K562 (cell line): ENCODE data around the gene PAIP1. TPM values are rescaled to one million over a fixed set of nuclear protein-coding genes. Genes with fewer than 3 reads are reported as not detected.

Experiments used
- CHD7 ChIP-seq: fragments of 200-600 bp; sonication (generic); IDR thresholded peaks from one replicate; pipeline ENCODE4 v1.6.1; 2012; ENCODE audit warnings: mild to moderate bottlenecking, low read depth, low read length, inconsistent platforms
- NFXL1 ChIP-seq: fragments of 450-650 bp; formaldehyde crosslinking; IDR thresholded peaks from 2 replicates; pipeline ENCODE4 v1.4.0; 2021; ENCODE audit warnings: mild to moderate bottlenecking
- POLR2G ChIP-seq: fragments of 200-400 bp; formaldehyde crosslinking; IDR thresholded peaks from 2 replicates; pipeline ENCODE4 v1.6.1; 2017; ENCODE audit warnings: low read depth, mild to moderate bottlenecking, antibody characterized with exemption, low read length, moderate library complexity
- SMARCC2 ChIP-seq: fragments of 450-650 bp; IDR thresholded peaks from 2 replicates; pipeline ENCODE4 v1.6.1; 2017; ENCODE audit warnings: antibody characterized with exemption, moderate library complexity, mild to moderate bottlenecking, low read depth
- ZNF274 ChIP-seq: IDR thresholded peaks from 2 replicates; pipeline ENCODE4 v1.6.1; 2011; ENCODE audit warnings: low read depth, mild to moderate bottlenecking, low read length, moderate library complexity, borderline replicate concordance
- ZNF592 ChIP-seq: fragments of 450-650 bp; IDR thresholded peaks from 2 replicates; pipeline ENCODE4 v1.6.1; 2017; ENCODE audit warnings: antibody characterized with exemption, mild to moderate bottlenecking
- polyA plus RNA-seq, 8 experiments: library from polyadenylated mRNA; depleted of rRNA in 4 of 8; stranded (reverse) in 5 of 8; unstranded in 3 of 8; fragments of >200 nt; fragmentation: Nextera tagmentation in 2 of 8; fragmentation: Illumina TruSeq in 1 of 8; extraction: Ambion mirVana in 2 of 8; extraction: Trizol in 1 of 8; gene quantifications; 2 replicates each; pipeline versions ENCODE4 v1.2.1 to v1.2.3, GENCODE V29; 2011 to 2014; ENCODE audit warnings: inconsistent platforms in 1 of 8, missing spikeins in 1 of 8
- total RNA-seq, 7 experiments: library from RNA; depleted of rRNA in 6 of 7; stranded (reverse); fragments of >200 nt in 6 of 7; fragmentation: Illumina TruSeq in 2 of 7; extraction: Trizol in 2 of 7; gene quantifications; 2 replicates each; pipeline versions ENCODE4 v1.2.1 to v1.2.3, GENCODE V29; 2011 to 2021; ENCODE audit warnings: low replicate concordance in 1 of 7

Gene PAIP1
- total and polyA plus RNA-seq, 9 of the 15 experiments (the other 6 are each of a cell fraction or from before 2014, with no cell fraction given), result 51.7 to 181 (median 102) TPM

DNA sequence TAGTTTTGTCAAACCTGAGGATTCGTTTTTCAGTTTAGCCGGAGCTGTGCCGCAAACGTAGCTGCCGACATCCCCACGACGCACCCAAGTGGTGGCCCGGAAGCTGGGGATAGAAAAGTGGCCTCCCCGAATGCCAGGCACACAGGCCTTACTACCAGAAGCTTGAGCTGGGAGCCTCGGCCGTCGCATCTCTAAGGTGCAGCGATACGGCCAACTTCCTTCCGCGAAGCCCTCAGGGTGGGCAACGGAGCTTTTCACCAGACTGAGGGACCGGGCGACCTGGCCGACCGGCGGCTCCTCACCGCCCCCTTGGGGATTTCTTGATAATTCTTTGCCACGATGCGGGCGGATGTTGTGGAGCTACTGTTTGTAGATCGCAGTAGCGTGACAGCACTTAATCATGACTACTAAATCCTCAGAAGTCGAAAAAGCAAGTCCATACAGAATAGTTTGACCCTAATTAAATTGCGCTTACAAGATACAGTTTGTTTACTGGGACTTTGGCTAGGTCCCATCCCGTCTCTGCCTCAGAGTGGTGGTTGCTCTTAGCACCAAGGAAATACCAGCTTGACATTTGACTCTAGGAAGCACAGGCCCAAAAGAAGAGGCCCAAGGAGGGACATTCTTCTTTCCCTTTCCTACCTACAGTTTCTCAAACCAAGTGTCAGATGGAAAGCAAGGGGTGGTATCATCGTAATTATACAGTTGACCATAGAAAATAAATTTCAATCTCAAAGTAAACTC lies 72.6 kb downstream of the PAIP1 start (continued):
- TF ChIP-seq CHD7, result no peak
- TF ChIP-seq ZNF274, result no peak
- TF ChIP-seq POLR2G, result peak; percentile 3; the same call in 1 of the 2 replicates
- peak; percentile 68; the same call in 1 of the 2 replicates for TF ChIP-seq SMARCC2
- no peak for TF ChIP-seq NFXL1
- TF ChIP-seq ZNF592, result no peak; the same call in none of the 2 replicates
